Measurements from ENCODE around the gene ASB15.

ASB15 gene

GRCh38 chr7:123573341-123573740 is 28.3 kb upstream of the ASB15 start:
- Histone ChIP-seq H3K79me2 (ENCODE audit: insufficient read depth, low read length) (no peaks in the 10 kb centered on the region), H3K9me2 (replicated peaks; ENCODE audit: low read depth, low read length) (no peaks in the 10 kb centered on the region), H3K9me3 (ENCODE audit: insufficient read depth, low read depth, low read length) (no peaks in the 10 kb centered on the region), H3K9ac (ENCODE audit: low read depth, low read length, poor library complexity, severe bottlenecking) (no peak overlapping the region), H3K4me1 (ENCODE audit: insufficient read depth, low read length, poor library complexity, severe bottlenecking) (no peaks in the 10 kb centered on the region), H3F3A (ENCODE audit: low read depth) (no peaks in the 10 kb centered on the region), H4K20me1 (ENCODE audit: insufficient read depth, low read length, poor library complexity, severe bottlenecking) (no peaks in the 10 kb centered on the region), H3K4me2 (ENCODE audit: low read depth, low read length, poor library complexity, severe bottlenecking) (no peak overlapping the region), H3K36me3 (ENCODE audit: insufficient read depth, low read length) (no peaks in the 10 kb centered on the region), H3K27me3 (ENCODE audit: insufficient read depth, low read length, poor library complexity, severe bottlenecking) (no peaks in the 10 kb centered on the region), H3K4me3 (ENCODE audit: low read length, poor library complexity, severe bottlenecking) (no peak overlapping the region), H2AFZ (ENCODE audit: low read length) (no peak overlapping the region)
- TF ChIP-seq, protein P1, sequence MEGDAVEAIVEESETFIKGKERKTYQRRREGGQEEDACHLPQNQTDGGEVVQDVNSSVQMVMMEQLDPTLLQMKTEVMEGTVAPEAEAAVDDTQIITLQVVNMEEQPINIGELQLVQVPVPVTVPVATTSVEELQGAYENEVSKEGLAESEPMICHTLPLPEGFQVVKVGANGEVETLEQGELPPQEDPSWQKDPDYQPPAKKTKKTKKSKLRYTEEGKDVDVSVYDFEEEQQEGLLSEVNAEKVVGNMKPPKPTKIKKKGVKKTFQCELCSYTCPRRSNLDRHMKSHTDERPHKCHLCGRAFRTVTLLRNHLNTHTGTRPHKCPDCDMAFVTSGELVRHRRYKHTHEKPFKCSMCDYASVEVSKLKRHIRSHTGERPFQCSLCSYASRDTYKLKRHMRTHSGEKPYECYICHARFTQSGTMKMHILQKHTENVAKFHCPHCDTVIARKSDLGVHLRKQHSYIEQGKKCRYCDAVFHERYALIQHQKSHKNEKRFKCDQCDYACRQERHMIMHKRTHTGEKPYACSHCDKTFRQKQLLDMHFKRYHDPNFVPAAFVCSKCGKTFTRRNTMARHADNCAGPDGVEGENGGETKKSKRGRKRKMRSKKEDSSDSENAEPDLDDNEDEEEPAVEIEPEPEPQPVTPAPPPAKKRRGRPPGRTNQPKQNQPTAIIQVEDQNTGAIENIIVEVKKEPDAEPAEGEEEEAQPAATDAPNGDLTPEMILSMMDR (conservative IDR thresholded peaks at IDR 0.05; ENCODE audit: low read length), result no peak
- TF ChIP-seq EZH2phosphoT487 (IDR thresholded peaks at IDR 0.05; ENCODE audit: borderline replicate concordance), result no peak

DNA sequence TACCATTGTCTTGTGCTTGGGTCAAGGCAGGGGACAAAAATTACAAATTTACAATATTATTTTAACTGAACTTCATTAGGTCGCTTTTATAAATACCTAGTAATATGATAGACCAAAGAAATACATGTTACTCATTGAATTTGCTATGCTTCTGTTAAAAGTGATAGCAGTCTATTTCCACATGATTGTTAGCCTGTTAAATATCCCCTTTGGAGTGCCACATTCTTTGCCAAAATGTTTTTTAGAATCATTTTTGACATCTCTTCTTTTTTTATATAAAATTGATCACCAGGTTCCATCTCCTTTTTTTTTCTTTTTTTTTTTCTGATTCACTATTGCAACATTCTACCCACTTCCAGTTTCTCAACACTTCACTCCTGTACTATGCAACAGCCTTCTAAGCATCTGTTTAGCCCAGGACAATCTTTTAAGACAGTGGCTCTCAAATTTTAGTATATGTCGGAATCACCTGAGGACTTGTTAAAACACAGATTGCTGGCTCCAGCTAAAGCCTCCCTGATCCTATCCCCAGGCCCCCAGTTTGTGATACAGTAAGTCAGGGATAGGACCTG is 27.6 kb upstream of the ASB15 start:
- H3K4me2 ChIP-seq (ENCODE audit: low read depth, low read length, poor library complexity, severe bottlenecking), result no peak overlapping the region
- no peaks in the 10 kb centered on the region for H3K9me2 ChIP-seq (replicated peaks; ENCODE audit: low read depth, low read length)
- H3K27me3 ChIP-seq (ENCODE audit: insufficient read depth, low read length, poor library complexity, severe bottlenecking), result no peaks in the 10 kb centered on the region
- no peak overlapping the region for H3K9ac ChIP-seq (ENCODE audit: low read depth, low read length, poor library complexity, severe bottlenecking)
- no peak overlapping the region for H2AFZ ChIP-seq (ENCODE audit: low read length)
- TF ChIP-seq EZH2phosphoT487 (IDR thresholded peaks at IDR 0.05; ENCODE audit: borderline replicate concordance), result no peak
- H3K4me3 ChIP-seq (ENCODE audit: low read length, poor library complexity, severe bottlenecking), result no peak overlapping the region
- no peaks in the 10 kb centered on the region for H4K20me1 ChIP-seq (ENCODE audit: insufficient read depth, low read length, poor library complexity, severe bottlenecking)
- no peaks in the 10 kb centered on the region for H3F3A ChIP-seq (ENCODE audit: low read depth)
- no peaks in the 10 kb centered on the region for H3K79me2 ChIP-seq (ENCODE audit: insufficient read depth, low read length)
- H3K9me3 ChIP-seq (ENCODE audit: insufficient read depth, low read depth, low read length), result no peaks in the 10 kb centered on the region
- H3K36me3 ChIP-seq (ENCODE audit: insufficient read depth, low read length), result no peaks in the 10 kb centered on the region
- H3K4me1 ChIP-seq (ENCODE audit: insufficient read depth, low read length, poor library complexity, severe bottlenecking), result no peaks in the 10 kb centered on the region

GRCh38 chr7:123579416-123579815 is 22.2 kb upstream of the ASB15 start:
- Histone ChIP-seq H3K9me3 (ENCODE audit: insufficient read depth, low read depth, low read length) (no peaks in the 10 kb centered on the region), H3K36me3 (ENCODE audit: insufficient read depth, low read length) (no peaks in the 10 kb centered on the region), H3K9me2 (replicated peaks; ENCODE audit: low read depth, low read length) (no peaks in the 10 kb centered on the region), H3K4me2 (ENCODE audit: low read depth, low read length, poor library complexity, severe bottlenecking) (no peak overlapping the region), H4K20me1 (ENCODE audit: insufficient read depth, low read length, poor library complexity, severe bottlenecking) (no peaks in the 10 kb centered on the region), H3K79me2 (ENCODE audit: insufficient read depth, low read length) (no peaks in the 10 kb centered on the region), H3F3A (ENCODE audit: low read depth) (no peaks in the 10 kb centered on the region), H2AFZ (ENCODE audit: low read length) (no peak overlapping the region), H3K4me3 (ENCODE audit: low read length, poor library complexity, severe bottlenecking) (no peak overlapping the region), H3K9ac (ENCODE audit: low read depth, low read length, poor library complexity, severe bottlenecking) (no peak overlapping the region), H3K27me3 (ENCODE audit: insufficient read depth, low read length, poor library complexity, severe bottlenecking) (no peaks in the 10 kb centered on the region), H3K4me1 (ENCODE audit: insufficient read depth, low read length, poor library complexity, severe bottlenecking) (no peaks in the 10 kb centered on the region)
- no peak for TF ChIP-seq EZH2phosphoT487 (IDR thresholded peaks at IDR 0.05; ENCODE audit: borderline replicate concordance)

GRCh38 chr7:123580406-123581161 is 21.0 kb upstream of the ASB15 start:
- Histone ChIP-seq H3K79me2 (ENCODE audit: insufficient read depth, low read length) (no peaks in the 10 kb centered on the region), H3K9me2 (replicated peaks; ENCODE audit: low read depth, low read length) (no peaks in the 10 kb centered on the region), H3K4me2 (ENCODE audit: low read depth, low read length, poor library complexity, severe bottlenecking) (peak overlapping the region; percentile 7), H4K20me1 (ENCODE audit: insufficient read depth, low read length, poor library complexity, severe bottlenecking) (no peaks in the 10 kb centered on the region), H3K4me3 (ENCODE audit: low read length, poor library complexity, severe bottlenecking) (no peak overlapping the region), H3K9ac (ENCODE audit: low read depth, low read length, poor library complexity, severe bottlenecking) (no peak overlapping the region), H3K4me1 (ENCODE audit: insufficient read depth, low read length, poor library complexity, severe bottlenecking) (no peaks in the 10 kb centered on the region), H3K9me3 (ENCODE audit: insufficient read depth, low read depth, low read length) (no peaks in the 10 kb centered on the region), H3F3A (ENCODE audit: low read depth) (no peaks in the 10 kb centered on the region), H3K36me3 (ENCODE audit: insufficient read depth, low read length) (no peaks in the 10 kb centered on the region), H2AFZ (ENCODE audit: low read length) (peak overlapping the region; percentile 65), H3K27me3 (ENCODE audit: insufficient read depth, low read length, poor library complexity, severe bottlenecking) (no peaks in the 10 kb centered on the region)
- no peak for TF ChIP-seq EZH2phosphoT487 (IDR thresholded peaks at IDR 0.05; ENCODE audit: borderline replicate concordance)
- TF ChIP-seq, protein P1 (conservative IDR thresholded peaks at IDR 0.05; ENCODE audit: low read length), result peak; percentile 84
